OCI-M2 (cell line): ENCODE results near the gene GSK3A.
"Not testable (repeated sequence)": the region's sequence is repeated elsewhere in the genome, so short reads cannot be mapped to it uniquely, and the experiment has no call there.

Experiments
- DNase-seq: peaks from one replicate; lab custom pipeline; 2025; ENCODE audit not compliant: unreplicated experiment; lab: John Stamatoyannopoulos, UW

The GSK3A gene

DNA sequence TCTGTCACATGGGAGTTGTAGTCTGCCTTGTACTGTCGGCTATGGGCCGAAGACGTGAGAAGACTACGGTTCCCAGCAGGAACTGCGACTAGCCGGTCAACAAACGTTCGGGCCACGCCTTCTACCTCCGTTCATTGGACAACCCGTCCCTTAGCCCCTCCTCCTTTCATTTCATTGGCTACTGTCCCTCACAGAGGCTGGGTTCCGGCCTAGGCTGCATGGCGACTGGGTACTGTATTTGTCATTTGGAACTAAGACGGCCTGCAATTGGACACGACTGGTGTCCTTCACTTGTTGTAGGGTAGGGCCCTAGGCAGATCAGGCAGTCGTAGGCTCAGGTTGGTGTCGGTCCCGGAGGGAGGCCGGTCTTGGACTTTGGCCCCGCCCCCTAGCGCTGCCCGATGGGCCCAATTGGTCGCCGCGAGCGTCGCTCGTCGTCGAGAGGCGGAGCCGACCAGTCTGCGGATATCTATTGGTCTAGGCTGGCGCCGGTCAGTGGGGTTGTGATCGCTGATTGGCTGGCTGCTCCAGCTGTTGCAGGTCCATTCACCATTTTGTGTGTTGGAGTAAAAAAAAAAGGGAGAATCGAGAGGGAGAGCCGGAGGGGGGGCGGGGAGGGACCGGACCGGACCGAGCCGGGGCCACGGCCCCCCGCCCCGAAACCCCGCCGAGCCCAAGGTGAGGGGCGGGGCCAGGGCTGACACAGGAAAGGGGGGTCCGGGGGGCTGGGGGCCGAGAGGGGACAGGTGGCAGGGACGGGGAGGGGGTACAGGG is 26.5 kb upstream of the GSK3A start, which contains the start of gene CIC:
TSS of gene CIC (plus strand) at position 549 of the 774 bp plus-strand sequence. CDS start 2,532 bp downstream, outside the sequence.
- DNase-seq, result peak; percentile 99

DNA sequence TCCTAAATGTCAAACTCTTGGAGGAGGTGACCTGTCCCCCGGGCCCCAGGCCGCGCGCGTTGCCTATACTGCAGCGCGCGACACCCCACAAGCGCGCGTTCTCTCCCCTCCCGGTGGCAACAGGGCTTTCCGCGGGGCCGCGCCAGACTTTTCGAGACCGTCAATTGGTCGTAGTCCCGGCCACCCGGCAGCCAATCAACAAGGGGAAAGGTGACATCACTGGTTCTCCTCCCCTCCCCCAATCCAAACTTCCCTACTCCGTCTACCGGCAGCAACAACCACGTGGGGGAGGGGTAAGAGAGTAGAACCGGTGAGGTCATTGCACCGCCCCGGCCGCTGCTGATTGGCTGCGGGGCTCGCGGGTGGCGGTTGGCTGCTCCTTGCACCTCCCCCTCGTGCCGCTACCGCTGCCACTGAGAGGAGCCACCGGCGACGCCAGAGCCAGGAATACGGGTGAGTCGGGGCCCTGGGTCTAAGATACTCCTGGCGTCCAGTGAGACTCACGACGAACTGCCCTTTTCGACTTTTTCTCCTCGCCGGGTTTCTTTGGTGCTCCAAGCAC is 25.8 kb upstream of the GSK3A start:
- peak; percentile 99 for DNase-seq

DNA sequence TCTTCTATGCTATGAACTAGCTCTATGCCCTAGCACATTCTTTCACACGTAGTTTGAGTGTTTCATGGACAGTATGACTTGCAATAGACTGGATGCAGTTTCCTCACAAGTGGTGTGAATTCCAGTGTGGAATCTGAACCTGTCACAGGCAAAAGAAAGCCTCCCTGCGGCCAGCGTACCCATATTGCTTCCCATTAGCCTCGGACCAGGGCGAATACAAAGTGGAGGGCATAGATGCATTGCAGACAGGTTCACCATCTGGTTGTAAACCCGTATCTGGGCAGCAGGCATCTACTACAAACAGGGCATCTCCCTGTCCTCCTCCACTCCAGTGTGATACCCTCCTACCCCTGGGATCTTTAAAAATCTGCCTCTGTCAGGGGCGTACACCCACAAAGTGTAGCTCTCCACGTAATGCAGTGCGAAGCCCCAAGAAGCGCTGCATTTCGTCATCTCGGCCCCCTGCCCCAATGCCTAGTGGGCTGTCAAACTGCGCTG is 25.3 kb upstream of the GSK3A start:
- no peak for DNase-seq

DNA sequence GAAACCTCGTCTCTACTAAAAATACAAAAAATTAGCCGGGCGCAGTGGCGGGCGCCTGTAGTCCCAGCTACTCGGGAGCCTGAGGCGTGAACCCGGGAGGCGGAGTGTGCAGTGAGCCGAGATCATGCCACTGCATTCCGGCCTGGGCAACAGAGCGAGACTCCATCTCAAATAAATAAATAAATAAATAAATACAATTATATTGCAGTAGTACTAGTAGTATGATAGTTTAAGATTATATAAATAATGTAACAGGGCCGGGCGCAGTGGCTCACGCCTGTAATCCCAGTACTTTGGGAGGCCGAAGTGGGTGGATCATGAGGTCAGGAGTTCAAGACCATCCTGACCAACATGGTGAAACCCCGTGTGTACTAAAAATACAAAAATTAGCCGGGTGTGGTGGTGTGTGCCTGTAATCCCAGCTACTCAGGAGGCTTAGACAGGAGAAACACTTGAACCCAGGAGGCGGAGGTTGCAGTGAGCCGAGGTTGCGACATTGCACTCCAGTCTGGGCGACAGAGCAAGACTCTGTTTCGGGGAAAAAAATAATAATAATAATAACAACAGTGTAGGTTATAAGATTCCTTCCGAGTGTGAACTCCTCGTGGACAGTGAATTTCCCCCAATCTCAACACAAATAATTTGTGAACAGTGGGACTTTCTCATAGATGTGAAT is 24.7 kb upstream of the GSK3A start:
- not testable (repeated sequence) for DNase-seq

DNA sequence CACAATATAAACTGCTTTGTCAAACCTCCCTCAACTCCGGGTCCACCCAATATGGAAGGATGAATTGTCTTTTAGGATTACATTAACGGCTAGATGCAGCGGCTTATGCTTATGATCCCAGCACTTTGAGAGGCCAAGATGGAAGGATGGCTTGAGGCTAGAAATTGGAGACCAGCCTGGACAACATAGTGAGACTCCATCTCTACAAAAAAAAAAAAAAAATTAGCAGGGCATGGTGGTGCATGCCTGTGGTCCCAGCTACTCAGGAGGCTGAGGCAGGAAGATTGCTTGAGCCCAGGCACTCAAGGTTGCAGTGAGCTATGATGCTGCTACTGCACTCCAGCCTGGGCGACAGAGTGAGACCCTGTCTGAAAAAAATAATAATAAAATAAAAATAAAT is 23.7 kb upstream of the GSK3A start:
- not testable (repeated sequence) for DNase-seq

DNA sequence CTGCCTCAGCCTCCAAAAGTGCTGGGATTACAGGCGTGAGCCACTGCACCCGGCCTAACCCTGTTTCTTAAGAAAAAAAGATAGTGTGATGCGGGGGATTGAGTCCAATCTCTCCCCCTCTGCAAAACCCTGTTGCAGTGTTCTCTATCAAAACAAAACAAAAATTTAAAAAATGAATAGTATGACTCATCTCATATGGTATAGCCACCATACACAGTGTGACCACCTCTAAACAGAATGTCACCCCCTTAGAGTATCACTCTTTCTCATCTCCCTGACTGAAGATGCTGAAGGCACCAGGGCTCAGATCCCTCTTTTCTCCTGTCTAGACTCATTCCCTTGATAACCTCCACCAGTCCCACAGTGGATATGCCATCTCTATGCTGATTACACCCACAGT is 19.4 kb upstream of the GSK3A start:
- DNase-seq, result no peak

DNA sequence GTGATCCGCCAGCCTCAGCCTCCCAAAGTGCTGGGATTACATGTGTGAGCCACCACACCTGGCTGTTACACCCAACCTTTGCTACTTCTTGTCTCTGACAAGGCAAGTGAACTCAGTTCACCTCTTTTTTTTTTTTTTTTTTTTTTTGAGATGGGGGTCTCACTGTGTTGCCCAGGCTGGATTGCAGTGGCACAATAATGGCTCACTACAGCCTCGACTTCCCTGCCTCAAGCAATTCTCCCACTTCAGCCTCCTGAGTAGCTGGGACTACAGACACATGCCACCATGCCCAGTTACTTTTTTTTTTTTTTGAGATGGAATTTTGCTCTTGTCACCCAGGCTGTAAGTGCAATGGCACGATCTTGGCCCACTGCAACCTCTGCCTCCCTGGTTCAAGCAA is 15.4 kb upstream of the GSK3A start:
- DNase-seq, result not testable (repeated sequence)

DNA sequence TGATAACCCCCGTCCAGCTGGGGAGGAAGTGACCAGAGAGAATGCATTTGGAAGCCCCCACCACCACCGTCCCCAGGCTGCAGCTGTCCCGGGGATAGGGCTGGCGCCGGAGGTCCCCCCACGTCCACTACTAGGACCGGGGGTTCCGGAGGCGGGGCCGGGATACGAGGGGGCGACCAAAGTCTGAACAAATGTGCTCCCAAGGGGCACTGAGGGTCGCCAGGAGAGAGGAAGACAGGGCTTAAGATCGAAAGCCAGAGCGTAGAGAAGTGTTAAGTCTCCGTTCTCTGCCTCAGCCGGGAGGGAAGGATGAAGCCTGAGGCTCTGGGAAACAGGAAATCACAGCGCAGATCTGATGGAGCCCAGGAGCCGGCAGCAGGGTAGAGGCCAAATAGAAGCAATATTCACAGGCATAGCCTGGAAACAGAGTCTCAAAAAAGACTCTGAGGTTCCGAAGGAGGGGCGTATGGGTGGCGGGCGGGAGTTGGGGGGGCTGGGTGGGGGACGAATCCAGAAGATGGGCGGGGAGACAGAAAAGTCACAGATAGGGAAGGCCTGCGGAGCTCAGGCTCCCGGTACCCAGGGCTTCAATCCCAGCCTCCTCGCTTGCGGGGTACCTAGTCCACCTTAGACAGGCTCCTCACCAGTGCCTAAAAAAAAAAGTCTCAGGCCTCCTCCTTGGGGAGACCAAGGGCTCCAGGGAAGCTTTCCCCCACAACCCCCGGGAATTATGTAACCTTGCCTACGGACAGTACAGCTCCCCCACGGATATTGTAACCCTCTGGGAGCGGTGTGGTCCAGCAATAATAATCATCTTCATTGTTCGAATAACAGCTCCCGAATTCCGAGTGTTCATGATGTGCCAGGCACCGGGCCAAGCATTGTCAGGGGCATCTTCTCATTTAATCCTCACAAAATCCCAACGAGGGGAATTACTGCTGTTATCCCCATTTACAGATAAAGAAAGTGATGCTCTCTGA is 13.7 kb upstream of the GSK3A start:
- DNase-seq, result no peak

DNA sequence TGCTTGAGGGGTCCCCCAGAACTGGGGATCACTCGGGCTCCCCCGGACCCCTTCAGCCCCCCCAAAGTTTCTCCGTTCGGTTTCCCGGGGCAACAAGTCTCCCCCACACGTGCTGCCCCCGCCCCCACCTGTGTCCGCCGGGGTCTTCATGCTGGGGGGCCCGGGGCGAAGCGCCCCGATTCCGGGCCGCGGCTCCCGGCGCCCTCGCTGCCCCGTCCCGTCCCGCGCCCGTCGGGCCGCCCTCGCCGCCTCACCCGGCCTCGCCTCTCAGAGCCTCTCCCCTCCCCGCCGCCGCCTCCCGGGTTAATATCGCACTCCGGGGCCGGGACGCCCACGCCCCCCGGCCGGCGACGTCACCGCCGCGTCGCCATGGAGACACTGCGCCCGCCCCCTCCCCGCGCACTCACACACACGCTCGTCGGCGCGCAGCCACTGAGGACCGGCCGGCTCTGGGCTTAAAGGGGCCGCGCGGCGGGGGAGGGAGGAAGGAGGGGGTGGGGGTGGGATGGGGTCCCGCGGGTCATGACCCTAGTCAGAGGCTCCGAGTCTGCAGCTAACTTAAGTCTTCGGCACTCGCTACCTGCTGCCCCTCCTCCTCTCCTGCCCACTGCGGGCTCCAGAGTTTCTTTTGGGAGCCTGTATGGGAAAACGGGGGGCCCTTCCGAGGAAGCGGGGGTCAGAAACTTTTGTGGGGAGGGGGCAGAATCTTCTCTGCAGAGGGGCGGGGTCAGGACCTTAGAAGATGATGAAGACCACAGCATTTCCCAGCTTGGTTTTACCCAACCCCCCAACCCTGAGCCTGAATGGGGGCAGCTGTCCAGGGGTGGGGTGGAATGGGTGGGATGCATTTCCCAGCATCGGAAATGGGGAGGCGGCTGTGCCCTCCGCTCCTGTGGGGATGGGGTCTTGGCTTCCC is 12.7 kb upstream of the GSK3A start, which contains the start of gene ERF:
TSS of gene ERF (minus strand) at position 279 of the 916 bp plus-strand sequence. CDS start at position 150, 129 bp downstream.
- DNase-seq, result no peak

DNA sequence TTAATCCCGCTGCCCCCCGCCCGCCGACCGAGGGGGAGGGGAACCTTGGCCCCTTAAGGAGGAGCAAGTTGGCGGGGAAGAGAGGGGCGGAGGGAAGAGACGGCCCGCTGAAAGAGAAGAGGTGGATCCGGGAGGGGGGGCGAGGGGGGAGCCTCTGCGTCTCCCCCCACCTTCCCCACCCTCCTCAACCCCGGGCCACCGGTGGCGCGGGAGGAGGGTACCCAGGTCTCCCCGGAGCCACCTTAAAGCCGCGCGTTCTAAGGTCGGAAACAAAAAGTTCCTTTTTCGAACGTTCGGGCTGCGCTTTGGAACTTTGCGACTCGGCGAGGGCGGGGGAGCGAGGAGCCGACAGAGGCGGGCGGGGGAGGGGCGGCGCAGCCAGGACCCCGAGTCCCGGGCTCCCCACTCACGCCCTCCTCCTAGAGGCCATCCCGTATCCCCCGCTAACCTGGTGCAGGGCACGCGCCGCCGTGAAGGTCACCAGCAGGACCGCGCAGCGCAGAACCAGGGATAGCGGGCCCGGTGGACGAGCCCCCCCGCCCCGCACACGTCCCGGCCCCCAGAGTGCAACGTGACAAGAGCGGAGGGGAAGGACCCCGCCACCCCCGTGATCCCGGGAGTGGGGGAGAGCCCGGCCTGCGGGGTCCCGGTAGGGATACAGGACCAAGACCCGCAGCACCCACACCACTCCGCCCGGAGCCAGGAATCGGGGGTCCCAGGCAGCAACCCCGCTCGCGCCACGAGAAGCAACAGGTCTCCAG is 11.9 kb upstream of the GSK3A start:
- no peak for DNase-seq

DNA sequence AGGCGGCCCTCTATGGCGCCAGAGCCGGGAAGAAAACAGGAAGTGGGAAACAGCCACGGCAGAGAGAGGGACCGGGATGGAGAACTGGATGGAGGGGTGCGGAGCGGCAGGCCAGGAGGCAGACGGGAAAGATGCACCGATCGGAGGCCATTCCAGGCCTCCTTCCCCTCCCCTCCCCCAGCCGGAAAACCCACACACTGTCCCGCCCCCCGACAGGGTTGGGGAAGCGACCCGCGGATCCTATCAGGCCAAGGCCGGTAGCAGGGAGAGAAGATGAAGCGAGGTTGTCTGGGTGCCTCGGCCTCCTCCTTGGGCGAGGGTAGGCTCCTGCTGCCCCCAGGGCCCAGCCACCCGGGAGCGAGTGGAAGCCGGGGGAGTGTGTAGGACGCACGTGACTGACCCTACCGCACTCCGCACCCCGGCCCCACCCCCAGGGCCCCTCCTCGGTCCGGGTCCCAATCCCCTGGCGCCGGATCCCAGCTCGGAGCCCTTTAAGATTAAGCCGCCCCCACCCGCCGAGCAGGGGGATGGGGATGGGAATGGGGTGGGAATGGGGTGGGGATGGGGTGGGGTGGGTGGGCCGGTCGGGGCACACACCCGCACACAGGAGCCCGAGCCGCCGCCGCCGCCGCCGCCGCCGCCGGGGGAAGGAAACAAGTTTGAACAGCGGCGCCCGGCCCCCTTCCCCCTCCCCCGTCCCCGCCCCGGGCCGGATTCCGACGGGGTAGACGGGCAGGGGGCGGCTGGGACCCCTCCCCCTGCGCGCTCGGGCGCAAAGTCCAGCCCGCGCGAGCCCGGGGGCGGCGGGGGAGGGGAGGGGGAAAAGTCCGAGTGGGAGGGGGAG is 11.1 kb upstream of the GSK3A start:
- DNase-seq, result no peak

DNA sequence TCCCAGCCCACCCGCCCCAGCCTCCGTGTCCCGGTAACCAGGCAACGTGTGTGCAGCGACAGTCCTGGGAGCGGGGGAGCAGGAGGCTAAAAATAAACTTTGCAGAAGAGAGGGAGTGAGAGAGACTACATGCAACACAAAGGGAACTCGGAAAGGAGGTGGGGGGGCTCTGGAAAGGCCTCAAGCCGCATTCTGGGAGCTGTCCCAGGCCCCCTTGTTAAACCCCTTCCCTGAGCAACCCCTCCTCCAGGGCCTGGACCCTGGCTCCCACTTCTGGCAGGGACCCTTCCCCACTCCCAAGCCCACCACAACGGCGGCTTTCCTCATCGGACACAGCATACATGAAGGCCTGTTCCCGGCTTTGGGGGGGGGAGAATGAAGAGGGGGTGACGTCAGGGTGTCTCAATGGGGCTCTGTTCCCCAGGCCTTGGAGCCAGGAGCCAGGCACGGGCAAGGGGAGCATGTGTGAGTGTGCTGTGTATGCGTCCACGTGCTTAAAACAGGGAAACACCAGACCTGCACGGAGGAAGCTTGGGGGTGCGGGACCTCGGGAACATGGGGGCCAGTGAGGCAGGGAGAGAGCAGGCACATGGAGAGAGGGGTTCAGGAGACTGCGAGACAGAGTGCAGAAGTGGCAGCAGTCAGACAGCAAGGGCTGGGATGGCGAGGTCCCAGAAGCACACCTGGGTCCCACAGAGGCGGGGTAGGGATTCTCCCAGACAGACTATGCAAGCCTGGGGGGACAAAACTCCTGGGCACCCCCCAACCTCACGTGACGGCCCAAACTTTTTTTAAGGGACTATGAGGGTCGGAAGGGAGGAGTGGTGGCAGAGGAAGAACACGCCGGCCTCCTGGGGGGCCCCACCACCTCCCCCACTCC is 10.2 kb upstream of the GSK3A start:
- DNase-seq, result no peak

DNA sequence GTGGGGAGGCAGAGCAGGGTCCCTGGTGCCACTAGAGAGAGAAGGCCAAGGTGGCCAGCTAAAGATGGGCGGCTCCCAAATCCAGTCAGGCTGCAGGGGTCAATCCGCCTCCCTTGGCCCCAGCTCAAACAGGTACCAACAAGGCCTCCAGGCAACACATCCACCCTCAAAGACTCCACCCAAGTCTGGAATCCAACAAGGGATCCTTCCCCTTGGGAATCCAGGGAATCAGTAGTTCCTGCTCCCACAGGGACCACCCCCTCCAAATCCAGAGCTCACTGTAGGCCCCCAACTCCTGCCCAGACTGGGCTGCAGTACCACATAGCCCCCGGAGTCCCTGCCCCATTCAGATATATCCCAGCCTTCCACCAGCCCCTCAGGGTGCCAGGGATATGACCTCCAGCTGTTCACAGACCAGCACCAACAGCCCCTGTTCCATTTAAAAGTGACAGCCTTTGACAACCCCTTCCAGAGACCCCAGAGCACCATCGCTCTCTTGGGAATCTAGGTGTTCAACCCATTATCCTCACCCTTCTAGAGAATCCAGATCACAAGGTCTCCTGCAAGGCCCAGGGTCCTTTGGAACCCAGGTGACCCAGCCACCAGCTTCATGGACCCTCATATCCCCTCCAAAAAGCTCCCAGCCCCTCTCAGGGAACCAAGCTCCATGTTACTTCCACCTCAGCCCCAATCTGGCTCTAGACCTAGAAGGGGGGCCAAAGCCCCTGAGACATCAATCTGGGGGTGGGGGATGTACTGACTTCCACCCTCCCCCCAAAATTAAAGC is 9.4 kb upstream of the GSK3A start:
- DNase-seq, result no peak

DNA sequence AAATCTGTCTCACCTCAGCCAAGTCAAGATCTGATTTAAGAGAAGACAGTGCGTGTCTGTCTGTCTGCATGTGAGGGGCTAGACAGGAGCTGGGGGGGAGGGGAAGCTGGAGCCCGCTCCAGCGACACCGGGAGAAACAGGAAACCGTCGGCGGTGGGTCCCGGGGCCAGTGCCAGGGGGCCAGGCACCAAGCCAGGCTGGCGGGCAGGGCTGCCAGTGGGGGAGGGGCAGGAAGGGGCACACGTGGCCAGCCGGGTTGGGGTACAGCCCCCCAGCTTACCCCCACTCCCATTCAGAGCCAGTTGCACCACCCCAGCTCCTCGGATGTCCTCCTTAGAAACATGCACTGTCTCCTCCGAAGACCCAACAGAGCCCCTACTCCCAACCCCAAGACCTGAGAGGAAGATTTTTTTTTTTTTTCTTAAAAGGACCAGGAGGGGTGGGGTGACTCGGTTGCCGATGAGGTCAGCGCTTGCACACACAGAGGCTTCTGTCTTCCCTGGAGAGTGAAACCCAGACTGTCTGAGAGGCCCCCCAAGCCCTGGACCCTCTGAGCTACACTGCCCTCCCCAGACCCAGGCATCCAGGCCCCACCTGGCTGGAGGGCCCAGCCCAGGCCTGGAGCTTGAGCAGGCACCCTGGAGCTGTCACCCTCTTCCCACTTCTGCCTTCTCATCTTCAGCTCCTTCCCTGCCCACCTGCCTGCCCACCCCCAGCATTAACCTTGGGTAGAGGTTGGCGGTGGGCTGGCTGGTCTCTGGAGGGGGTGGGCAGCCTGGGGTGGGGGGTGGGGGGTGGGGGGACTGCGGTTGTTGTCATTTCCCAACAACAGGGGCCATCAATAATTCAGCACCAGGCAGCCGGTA is 8.5 kb upstream of the GSK3A start:
- no peak for DNase-seq

DNA sequence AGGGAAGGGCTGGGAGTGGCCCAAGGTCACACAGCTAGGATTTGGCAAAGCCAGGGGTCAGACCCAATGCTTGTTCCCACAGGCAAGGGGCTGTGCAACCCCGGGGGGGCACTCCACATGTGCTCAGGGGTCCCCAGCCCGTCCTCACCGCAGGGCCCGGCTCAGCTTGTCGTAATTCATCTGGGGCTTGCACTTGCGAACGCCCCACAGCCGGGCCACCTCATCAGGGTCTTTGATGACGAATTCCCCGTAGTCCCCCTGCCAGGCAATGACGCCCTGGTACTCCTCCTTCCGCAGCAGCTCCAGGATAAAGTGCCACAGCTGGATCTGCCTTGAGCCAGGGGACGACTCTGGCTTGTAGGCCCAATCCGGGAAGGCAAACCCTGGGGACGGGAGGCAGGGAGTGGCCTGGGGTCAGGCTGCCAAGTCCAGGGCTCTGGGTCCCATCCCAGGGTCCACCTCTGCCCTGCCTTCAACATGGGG is 7.8 kb upstream of the GSK3A start:
- DNase-seq, result no peak
